UCSD-AML1 (cell line): ENCODE measurements around the gene VAMP1.

Experiments
- DNase-seq: peaks from one replicate; lab custom pipeline; 2025; ENCODE audit not compliant: unreplicated experiment; lab: John Stamatoyannopoulos, UW

Gene VAMP1

GRCh38 chr12:6426882-6427671 is 43.4 kb downstream of the VAMP1 start:
- DNase-seq, result peak; percentile 29

GRCh38 chr12:6425590-6426531 is 44.6 kb downstream of the VAMP1 start:
- DNase-seq, result no peak

- peak; percentile 29 for DNase-seq
Measured at GRCh38 chr12:6424866-6425265, 45.6 kb downstream of the VAMP1 start.

GRCh38 chr12:6424008-6424347 is 46.5 kb downstream of the VAMP1 start:
- no peak for DNase-seq

GRCh38 chr12:6423267-6424007 is 47.0 kb downstream of the VAMP1 start:
- peak; percentile 80 for DNase-seq

- no peak for DNase-seq
Measured at GRCh38 chr12:6420364-6420763, 50.1 kb downstream of the VAMP1 start.

GRCh38 chr12:6418796-6419195 is 51.7 kb downstream of the VAMP1 start:
- no peak for DNase-seq

GRCh38 chr12:6416596-6416995 is 53.9 kb downstream of the VAMP1 start:
- DNase-seq, result no peak
